HL-60 (cell line): ENCODE data around the gene RSPO1.
A peak's percentile ranks its signal among the peaks of the same experiment; 100 is the strongest.

Source experiments
- DNase-seq, 2 experiments: peaks; one replicate each; pipeline ENCODE4 v3.0.0-alpha.2; 2010 to 2020; ENCODE audit warnings: low read depth in 1 of 2, low spot score in 1 of 2
- H3K27ac ChIP-seq: fragments of 250-450 bp; sonication (Bioruptor Pico); replicated peaks from 2 replicates; pipeline ENCODE4 v1.5.1; 2020; ENCODE audit warnings: mild to moderate bottlenecking, moderate library complexity
- H3K27me3 ChIP-seq: fragments of 250-450 bp; sonication (Bioruptor Pico); 2 replicates; pipeline ENCODE4 v1.5.1; 2021; ENCODE audit warnings: mild to moderate bottlenecking, moderate library complexity; ENCODE audit not compliant: insufficient read depth, poor library complexity, severe bottlenecking
- H3K4me3 ChIP-seq: replicated peaks from 2 replicates; pipeline ENCODE4 v1.5.1; 2011; ENCODE audit warnings: mild to moderate bottlenecking, control low read depth, low read length; ENCODE audit not compliant: insufficient read depth
- GABPA ChIP-seq: IDR thresholded peaks from 2 replicates; pipeline ENCODE4 v1.6.1; 2012; ENCODE audit warnings: low read depth
- POLR2AphosphoS5 ChIP-seq: IDR thresholded peaks from 2 replicates; pipeline ENCODE4 v1.6.1; 2012; ENCODE audit warnings: low read depth
- SPI1 ChIP-seq: IDR thresholded peaks from 2 replicates; pipeline ENCODE4 v1.6.1; 2012; ENCODE audit warnings: low read depth, mild to moderate bottlenecking, borderline replicate concordance
- TF ChIP-seq, protein P1 (sequence below): IDR thresholded peaks from one replicate; pipeline ENCODE4 v1.5.1; 2011; ENCODE audit warnings: low read length, control low read depth, inconsistent platforms; ENCODE audit not compliant: insufficient read depth
- TF ChIP-seq, protein P2 (sequence below): IDR thresholded peaks from 2 replicates; pipeline ENCODE4 v1.6.1; 2012; ENCODE audit warnings: low read depth; ENCODE audit not compliant: insufficient replicate concordance

The RSPO1 gene

DNA sequence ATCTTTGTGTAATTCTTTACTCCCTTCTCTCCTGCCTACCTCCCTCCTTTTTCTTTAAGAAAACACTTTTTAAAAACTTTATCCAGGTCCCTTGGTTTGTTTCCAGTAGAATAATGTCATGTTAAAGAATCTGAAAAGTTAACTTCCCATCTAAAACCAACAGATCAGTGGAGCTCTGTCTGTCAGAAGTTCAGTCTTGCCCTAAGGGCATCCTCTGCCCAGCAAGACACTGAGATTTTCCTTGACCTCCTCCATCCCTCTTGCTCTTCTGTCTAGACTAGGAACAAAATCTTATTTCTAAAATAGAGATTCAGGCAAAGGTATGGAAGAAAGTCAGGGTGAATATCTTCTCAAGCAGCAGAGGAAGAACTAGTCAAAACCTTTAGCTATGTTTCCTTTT is 33.3 kb downstream of the RSPO1 start:
- no peak for DNase-seq
- TF ChIP-seq POLR2AphosphoS5, result no peak
- TF ChIP-seq SPI1, result no peak
- TF ChIP-seq, protein P1, sequence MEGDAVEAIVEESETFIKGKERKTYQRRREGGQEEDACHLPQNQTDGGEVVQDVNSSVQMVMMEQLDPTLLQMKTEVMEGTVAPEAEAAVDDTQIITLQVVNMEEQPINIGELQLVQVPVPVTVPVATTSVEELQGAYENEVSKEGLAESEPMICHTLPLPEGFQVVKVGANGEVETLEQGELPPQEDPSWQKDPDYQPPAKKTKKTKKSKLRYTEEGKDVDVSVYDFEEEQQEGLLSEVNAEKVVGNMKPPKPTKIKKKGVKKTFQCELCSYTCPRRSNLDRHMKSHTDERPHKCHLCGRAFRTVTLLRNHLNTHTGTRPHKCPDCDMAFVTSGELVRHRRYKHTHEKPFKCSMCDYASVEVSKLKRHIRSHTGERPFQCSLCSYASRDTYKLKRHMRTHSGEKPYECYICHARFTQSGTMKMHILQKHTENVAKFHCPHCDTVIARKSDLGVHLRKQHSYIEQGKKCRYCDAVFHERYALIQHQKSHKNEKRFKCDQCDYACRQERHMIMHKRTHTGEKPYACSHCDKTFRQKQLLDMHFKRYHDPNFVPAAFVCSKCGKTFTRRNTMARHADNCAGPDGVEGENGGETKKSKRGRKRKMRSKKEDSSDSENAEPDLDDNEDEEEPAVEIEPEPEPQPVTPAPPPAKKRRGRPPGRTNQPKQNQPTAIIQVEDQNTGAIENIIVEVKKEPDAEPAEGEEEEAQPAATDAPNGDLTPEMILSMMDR, result no peak
- TF ChIP-seq, protein P2, sequence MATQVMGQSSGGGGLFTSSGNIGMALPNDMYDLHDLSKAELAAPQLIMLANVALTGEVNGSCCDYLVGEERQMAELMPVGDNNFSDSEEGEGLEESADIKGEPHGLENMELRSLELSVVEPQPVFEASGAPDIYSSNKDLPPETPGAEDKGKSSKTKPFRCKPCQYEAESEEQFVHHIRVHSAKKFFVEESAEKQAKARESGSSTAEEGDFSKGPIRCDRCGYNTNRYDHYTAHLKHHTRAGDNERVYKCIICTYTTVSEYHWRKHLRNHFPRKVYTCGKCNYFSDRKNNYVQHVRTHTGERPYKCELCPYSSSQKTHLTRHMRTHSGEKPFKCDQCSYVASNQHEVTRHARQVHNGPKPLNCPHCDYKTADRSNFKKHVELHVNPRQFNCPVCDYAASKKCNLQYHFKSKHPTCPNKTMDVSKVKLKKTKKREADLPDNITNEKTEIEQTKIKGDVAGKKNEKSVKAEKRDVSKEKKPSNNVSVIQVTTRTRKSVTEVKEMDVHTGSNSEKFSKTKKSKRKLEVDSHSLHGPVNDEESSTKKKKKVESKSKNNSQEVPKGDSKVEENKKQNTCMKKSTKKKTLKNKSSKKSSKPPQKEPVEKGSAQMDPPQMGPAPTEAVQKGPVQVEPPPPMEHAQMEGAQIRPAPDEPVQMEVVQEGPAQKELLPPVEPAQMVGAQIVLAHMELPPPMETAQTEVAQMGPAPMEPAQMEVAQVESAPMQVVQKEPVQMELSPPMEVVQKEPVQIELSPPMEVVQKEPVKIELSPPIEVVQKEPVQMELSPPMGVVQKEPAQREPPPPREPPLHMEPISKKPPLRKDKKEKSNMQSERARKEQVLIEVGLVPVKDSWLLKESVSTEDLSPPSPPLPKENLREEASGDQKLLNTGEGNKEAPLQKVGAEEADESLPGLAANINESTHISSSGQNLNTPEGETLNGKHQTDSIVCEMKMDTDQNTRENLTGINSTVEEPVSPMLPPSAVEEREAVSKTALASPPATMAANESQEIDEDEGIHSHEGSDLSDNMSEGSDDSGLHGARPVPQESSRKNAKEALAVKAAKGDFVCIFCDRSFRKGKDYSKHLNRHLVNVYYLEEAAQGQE, result no peak
- no peak for TF ChIP-seq GABPA
- Histone ChIP-seq H3K27me3 (no peaks in the 10 kb centered on the region), H3K4me3 (no peak overlapping the region), H3K27ac (no peak overlapping the region)

DNA sequence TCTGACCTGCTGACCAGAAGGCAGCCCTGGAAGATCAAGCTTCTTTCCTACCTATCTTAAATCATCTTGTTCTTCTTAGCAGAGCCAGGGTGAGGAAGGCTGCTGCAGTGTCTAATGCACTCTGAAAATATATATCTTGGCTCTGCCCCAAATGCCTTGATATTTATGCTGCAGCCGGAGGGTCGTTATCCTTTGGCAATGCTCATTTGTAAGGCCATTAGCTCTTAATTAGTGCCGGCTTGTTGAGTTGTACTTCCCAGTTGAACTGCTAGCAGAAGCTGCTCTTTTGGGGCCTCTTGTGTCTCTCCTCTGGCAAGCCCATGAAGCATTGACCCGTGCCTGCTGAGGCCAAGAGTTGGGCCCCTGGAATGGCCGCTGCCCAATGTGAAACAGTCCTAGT is 34.8 kb downstream of the RSPO1 start:
- no peak overlapping the region for H3K4me3 ChIP-seq
- H3K27me3 ChIP-seq, result no peaks in the 10 kb centered on the region
- H3K27ac ChIP-seq, result no peak overlapping the region
- DNase-seq, result no peak
- TF ChIP-seq GABPA (no peak), POLR2AphosphoS5 (no peak), SPI1 (no peak)
- TF ChIP-seq, protein P2, result no peak
- TF ChIP-seq, protein P1, result no peak

- DNase-seq, result no peak
- Histone ChIP-seq H3K27me3 (no peaks in the 10 kb centered on the region), H3K4me3 (peak overlapping the region; percentile 69), H3K27ac (peak overlapping the region; percentile 90)
- TF ChIP-seq GABPA (no peak), SPI1 (no peak), POLR2AphosphoS5 (no peak)
- TF ChIP-seq, protein P1, result no peak
- TF ChIP-seq, protein P2, result no peak
Observed at GRCh38 chr1:37596182-37596667, 38.5 kb downstream of the RSPO1 start.
